ENCODE measurements around the gene UST. TPM values are rescaled to one million over a fixed set of nuclear protein-coding genes. Genes with fewer than 3 reads are reported as not detected.

UST gene
- polyA plus RNA-seq, 1 donor from 2014 or later = 7.5 TPM

- Histone ChIP-seq H3K27ac (ENCODE audit: low read length) (no peak overlapping the region), H3K79me2 (replicated peaks; ENCODE audit: insufficient read depth, low read length) (no peaks in the 10 kb centered on the region), H3K9me2 (ENCODE audit: insufficient read depth, low read length) (no peaks in the 10 kb centered on the region), H4K20me1 (ENCODE audit: insufficient read depth) (no peaks in the 10 kb centered on the region), H3K4me2 (ENCODE audit: low read length) (no peak overlapping the region), H3F3A (ENCODE audit: insufficient read depth, low read length, poor library complexity, severe bottlenecking) (no peaks in the 10 kb centered on the region), H3K9ac (ENCODE audit: low read length) (no peak overlapping the region), H3K4me3 (ENCODE audit: low read length) (no peak overlapping the region), H2AFZ (ENCODE audit: low read depth, low read length) (no peak overlapping the region), H3K27me3 (ENCODE audit: insufficient read depth, low read depth, low read length) (no peaks in the 10 kb centered on the region), H3K9me3 (ENCODE audit: low read length) (no peaks in the 10 kb centered on the region), H3K36me3 (ENCODE audit: insufficient read depth, low read length) (no peaks in the 10 kb centered on the region)
- TF ChIP-seq CTCF (IDR thresholded peaks at IDR 0.05; ENCODE audit: poor library complexity, severe bottlenecking) (no peak), EP300 (conservative IDR thresholded peaks at IDR 0.05; ENCODE audit: poor library complexity, severe bottlenecking) (peak; percentile 61)
These were observed 81.2 kb downstream of the UST start for GRCh38 chr6:148828047-148828446.

GRCh38 chr6:148829415-148830101 lies 82.7 kb downstream of the UST start:
- H3K27me3 ChIP-seq (ENCODE audit: insufficient read depth, low read depth, low read length) = no peaks in the 10 kb centered on the region
- no peaks in the 10 kb centered on the region for H3K9me2 ChIP-seq (ENCODE audit: insufficient read depth, low read length)
- TF ChIP-seq REST (IDR thresholded peaks at IDR 0.05; ENCODE audit: borderline replicate concordance) (no peak), EZH2 (IDR thresholded peaks at IDR 0.05; ENCODE audit: borderline replicate concordance, insufficient read depth, low read length, poor library complexity, severe bottlenecking) (no peak), SMC3 (conservative IDR thresholded peaks at IDR 0.05; ENCODE audit: poor library complexity) (no peak)
- H3K79me2 ChIP-seq (replicated peaks; ENCODE audit: insufficient read depth, low read length) = no peaks in the 10 kb centered on the region
- no peaks in the 10 kb centered on the region for H3F3A ChIP-seq (ENCODE audit: insufficient read depth, low read length, poor library complexity, severe bottlenecking)
- no peak overlapping the region for H3K9ac ChIP-seq (ENCODE audit: low read length)
- H3K4me2 ChIP-seq (ENCODE audit: low read length) = no peak overlapping the region
- H3K9me3 ChIP-seq (ENCODE audit: low read length) = no peaks in the 10 kb centered on the region
- no peak overlapping the region for H2AFZ ChIP-seq (ENCODE audit: low read depth, low read length)
- H4K20me1 ChIP-seq (ENCODE audit: insufficient read depth) = no peaks in the 10 kb centered on the region
- H3K36me3 ChIP-seq (ENCODE audit: insufficient read depth, low read length) = no peaks in the 10 kb centered on the region
- H3K27ac ChIP-seq (ENCODE audit: low read length) = no peak overlapping the region
- H3K4me3 ChIP-seq (ENCODE audit: low read length) = no peak overlapping the region

GRCh38 chr6:148830614-148831013 lies 83.8 kb downstream of the UST start:
- Histone ChIP-seq H3F3A (ENCODE audit: insufficient read depth, low read length, poor library complexity, severe bottlenecking) (no peaks in the 10 kb centered on the region), H3K9me2 (ENCODE audit: insufficient read depth, low read length) (no peaks in the 10 kb centered on the region), H2AFZ (ENCODE audit: low read depth, low read length) (no peak overlapping the region), H3K4me2 (ENCODE audit: low read length) (no peak overlapping the region), H4K20me1 (ENCODE audit: insufficient read depth) (no peaks in the 10 kb centered on the region), H3K9me3 (ENCODE audit: low read length) (no peaks in the 10 kb centered on the region), H3K4me3 (ENCODE audit: low read length) (no peak overlapping the region), H3K79me2 (replicated peaks; ENCODE audit: insufficient read depth, low read length) (no peaks in the 10 kb centered on the region), H3K27ac (ENCODE audit: low read length) (no peak overlapping the region), H3K36me3 (ENCODE audit: insufficient read depth, low read length) (no peaks in the 10 kb centered on the region), H3K27me3 (ENCODE audit: insufficient read depth, low read depth, low read length) (no peaks in the 10 kb centered on the region), H3K9ac (ENCODE audit: low read length) (no peak overlapping the region)
- TF ChIP-seq EP300 (conservative IDR thresholded peaks at IDR 0.05; ENCODE audit: poor library complexity, severe bottlenecking) (no peak), POLR2AphosphoS5 (IDR thresholded peaks at IDR 0.05) (no peak), RAD21 (conservative IDR thresholded peaks at IDR 0.05) (no peak), REST (IDR thresholded peaks at IDR 0.05; ENCODE audit: borderline replicate concordance) (no peak), SMC3 (conservative IDR thresholded peaks at IDR 0.05; ENCODE audit: poor library complexity) (no peak), MXI1 (conservative IDR thresholded peaks at IDR 0.05; ENCODE audit: poor library complexity, severe bottlenecking) (no peak), TAF1 (IDR thresholded peaks at IDR 0.05; ENCODE audit: low read depth) (no peak), EZH2 (IDR thresholded peaks at IDR 0.05; ENCODE audit: borderline replicate concordance, insufficient read depth, low read length, poor library complexity, severe bottlenecking) (no peak), CTCF (IDR thresholded peaks at IDR 0.05; ENCODE audit: poor library complexity, severe bottlenecking) (no peak)
